Testis (tissue), 2 donors: ENCODE data around the gene MSLN.

Experiments
- POLR2A ChIP-seq: fragments of 450-650 bp; IDR thresholded peaks from one replicate; pipeline ENCODE4 v1.6.1; 2017; ENCODE audit warnings: antibody characterized with exemption, mild to moderate bottlenecking, moderate library complexity
- TF ChIP-seq, protein P1 (sequence below), 3 experiments: fragments of 450-650 bp in 2 of 3; fragments of 200-600 bp in 1 of 3; sonication (generic) in 1 of 3; IDR thresholded peaks; one replicate each; pipeline ENCODE4 v1.5.1; 2016 to 2019; ENCODE audit warnings: antibody characterized with exemption in 3 of 3, mild to moderate bottlenecking in 2 of 3, moderate library complexity in 1 of 3

DNA sequence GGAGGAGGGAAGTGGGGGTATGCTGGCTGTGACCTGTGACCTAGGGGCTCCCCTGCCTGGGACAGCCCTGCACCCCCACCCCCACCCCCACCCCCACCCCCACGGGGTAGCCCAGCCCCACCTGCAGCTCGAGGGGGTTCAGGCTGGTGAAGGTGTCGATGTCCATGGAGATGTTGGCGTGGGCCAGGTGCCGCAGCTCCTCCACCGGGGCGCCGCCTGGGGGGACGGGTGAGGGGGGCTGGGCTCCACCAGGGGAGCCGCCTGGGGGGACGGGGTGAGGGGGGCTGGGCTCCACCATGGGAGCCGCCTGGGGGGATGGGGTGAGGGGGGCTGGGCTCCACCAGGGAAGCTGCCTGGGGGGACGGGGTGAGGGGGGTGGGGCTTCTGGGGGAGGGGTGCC is 9.9 kb downstream of the MSLN start:
- TF ChIP-seq, protein P1, sequence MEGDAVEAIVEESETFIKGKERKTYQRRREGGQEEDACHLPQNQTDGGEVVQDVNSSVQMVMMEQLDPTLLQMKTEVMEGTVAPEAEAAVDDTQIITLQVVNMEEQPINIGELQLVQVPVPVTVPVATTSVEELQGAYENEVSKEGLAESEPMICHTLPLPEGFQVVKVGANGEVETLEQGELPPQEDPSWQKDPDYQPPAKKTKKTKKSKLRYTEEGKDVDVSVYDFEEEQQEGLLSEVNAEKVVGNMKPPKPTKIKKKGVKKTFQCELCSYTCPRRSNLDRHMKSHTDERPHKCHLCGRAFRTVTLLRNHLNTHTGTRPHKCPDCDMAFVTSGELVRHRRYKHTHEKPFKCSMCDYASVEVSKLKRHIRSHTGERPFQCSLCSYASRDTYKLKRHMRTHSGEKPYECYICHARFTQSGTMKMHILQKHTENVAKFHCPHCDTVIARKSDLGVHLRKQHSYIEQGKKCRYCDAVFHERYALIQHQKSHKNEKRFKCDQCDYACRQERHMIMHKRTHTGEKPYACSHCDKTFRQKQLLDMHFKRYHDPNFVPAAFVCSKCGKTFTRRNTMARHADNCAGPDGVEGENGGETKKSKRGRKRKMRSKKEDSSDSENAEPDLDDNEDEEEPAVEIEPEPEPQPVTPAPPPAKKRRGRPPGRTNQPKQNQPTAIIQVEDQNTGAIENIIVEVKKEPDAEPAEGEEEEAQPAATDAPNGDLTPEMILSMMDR (IDR thresholded peaks at IDR 0.05) = no peak
- TF ChIP-seq POLR2A = no peak
